GM23248 (cell line): ENCODE measurements around the gene PCBP3.

Source experiments
- EZH2 ChIP-seq: fragments of 200-600 bp; sonication (generic); IDR thresholded peaks from 2 replicates; pipeline ENCODE4 v1.6.1; 2018; ENCODE audit warnings: antibody characterized with exemption, mild to moderate bottlenecking; ENCODE audit not compliant: insufficient read depth, poor library complexity, severe bottlenecking
- EZH2phosphoT487 ChIP-seq: fragments of 200-600 bp; sonication (generic); IDR thresholded peaks from 2 replicates; pipeline ENCODE4 v1.6.1; 2018; ENCODE audit warnings: antibody characterized with exemption, moderate library complexity, mild to moderate bottlenecking, low read depth; ENCODE audit not compliant: insufficient read depth

GRCh38 chr21:45935628-45936027 is 292.1 kb downstream of the PCBP3 start:
- TF ChIP-seq EZH2: no peak
- no peak for TF ChIP-seq EZH2phosphoT487
